Cardiac septum (tissue), 1 donor: ENCODE results near the gene TMC2. TPM values are rescaled to one million over a fixed set of nuclear protein-coding genes. Genes with fewer than 3 reads are reported as not detected.

Experiments used
- DNase-seq: peaks from one replicate; pipeline ENCODE4 v3.0.0-alpha.2; 2020; ENCODE audit warnings: low spot score
- intact Hi-C: fragments of 100-400 bp; cut with DNase I; formaldehyde crosslinking; loops from one replicate; pipeline ENCODE4 v1.14.0; 2022
- total RNA-seq: library from RNA; stranded (reverse); fragmentation: NEBNext Ultra II Directional; extraction: Animal tissue kit (Norgen Biotek cat#: 25700); gene quantifications from one replicate; pipeline ENCODE4 v1.2.1, GENCODE V29; 2021
- donor health status: DM: no; HTN: no; CAD: no.

The TMC2 gene
- total RNA-seq, 1 donor from 2014 or later, result not detected

DNA sequence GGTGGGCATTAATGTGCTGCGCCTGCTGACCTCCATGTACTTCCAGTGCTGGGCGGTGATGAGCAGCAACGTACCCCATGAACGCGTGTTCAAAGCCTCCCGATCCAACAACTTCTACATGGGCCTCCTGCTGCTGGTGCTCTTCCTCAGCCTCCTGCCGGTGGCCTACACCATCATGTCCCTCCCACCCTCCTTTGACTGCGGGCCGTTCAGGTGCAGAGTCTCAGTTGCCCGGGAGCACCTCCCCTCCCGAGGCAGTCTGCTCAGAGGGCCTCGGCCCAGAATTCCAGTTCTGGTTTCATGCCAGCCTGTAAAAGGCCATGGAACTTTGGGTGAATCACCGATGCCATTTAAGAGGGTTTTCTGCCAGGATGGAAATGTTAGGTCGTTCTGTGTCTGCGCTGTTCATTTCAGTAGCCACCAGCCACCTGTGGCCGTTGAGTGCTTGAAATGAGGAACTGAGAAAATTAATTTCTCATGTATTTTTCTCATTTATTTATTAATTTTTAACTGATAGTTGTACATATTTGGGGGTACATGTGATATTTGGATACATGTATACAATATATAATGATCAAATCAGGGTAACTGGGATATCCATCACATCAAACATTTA is 80.8 kb downstream of the TMC2 start:
- DNase-seq, result no peak
- intact Hi-C loops, result no loop called here

DNA sequence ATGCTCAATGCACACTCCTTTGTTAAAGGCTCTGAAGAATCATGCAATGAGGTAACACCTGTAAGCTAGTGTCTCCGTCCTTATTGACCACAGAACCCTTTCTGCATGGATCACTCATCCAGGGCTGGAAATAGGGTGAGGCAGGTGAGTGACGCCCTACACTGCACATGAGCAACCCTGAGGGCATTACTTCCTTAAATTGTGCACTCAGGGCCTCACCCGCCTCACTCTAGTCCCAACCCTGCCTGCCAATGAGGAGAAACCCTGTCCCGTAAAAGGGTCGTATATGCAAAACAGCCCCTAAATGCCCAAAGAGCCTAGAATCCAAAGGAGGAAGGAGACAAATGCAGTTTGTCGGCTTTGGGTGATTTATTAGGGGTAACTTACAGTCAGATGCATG is 82.4 kb downstream of the TMC2 start:
- DNase-seq, result no peak
- intact Hi-C loops, result no loop called here

DNA sequence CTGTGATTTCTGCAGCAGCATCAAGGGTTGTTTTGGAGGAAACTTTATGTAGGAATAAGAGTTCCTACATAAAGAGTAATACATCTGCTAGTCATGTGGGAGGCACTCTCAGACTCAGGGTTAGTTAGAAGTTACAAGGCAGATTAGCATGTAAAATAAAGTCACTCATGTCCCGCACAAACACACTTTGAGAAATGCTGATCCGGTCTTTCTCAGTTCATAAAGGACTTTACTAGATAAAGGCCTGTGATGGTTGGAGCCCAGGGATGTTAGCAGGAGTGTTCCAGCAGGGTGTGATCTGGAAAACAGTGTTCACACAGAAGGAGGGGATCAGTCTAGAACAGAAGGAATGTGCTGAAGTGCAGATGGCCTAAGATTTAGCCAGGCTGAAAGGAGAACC is 83.0 kb downstream of the TMC2 start:
- intact Hi-C loops, result no loop called here
- DNase-seq, result no peak

DNA sequence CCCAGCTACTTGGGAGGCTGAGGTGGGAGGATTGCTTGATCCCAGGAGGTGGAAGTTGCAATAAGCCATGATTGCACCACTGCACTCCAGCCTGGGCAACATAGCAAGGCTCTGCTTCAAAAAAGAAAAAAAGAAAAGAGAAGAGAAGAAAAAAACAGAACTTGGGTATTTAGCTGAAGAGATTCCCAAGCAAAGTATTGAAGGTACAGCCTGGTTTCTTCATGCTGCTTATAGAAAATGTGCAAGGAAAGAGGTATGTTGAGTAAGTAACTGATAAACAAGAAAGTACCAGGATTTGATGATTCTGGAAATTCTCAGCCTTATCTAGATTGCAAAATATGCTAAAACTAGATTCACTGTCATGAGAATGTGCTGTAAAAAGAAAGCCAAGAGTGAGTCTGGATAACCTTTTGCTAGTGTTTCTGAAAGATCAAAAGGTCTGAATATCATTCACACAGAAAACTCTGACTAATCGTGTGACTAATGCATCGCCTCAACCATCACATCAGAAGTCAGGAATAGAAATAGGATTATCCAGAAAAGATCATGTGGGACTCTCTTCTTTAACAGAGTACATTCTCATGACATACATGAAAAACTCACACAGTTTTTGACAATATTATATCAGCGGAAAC is 83.7 kb downstream of the TMC2 start:
- DNase-seq, result no peak
- intact Hi-C loops, result no loop called here

DNA sequence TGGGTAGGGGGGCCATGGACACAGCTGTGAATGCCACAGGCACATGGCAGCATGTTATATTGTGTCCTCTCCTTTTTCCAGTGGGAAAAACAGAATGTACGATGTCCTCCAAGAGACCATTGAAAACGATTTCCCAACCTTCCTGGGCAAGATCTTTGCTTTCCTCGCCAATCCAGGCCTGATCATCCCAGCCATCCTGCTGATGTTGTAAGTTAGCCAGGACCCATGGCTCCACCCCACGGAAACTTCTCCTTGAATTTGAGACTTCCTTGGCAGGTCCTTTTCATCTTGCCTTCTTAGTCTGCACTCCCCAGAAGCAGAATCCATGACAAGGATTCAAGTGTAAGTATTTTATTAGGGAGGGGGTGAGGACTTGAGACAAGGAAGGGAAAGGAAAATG is 87.8 kb downstream of the TMC2 start:
- intact Hi-C loops, result no loop called here
- no peak for DNase-seq

DNA sequence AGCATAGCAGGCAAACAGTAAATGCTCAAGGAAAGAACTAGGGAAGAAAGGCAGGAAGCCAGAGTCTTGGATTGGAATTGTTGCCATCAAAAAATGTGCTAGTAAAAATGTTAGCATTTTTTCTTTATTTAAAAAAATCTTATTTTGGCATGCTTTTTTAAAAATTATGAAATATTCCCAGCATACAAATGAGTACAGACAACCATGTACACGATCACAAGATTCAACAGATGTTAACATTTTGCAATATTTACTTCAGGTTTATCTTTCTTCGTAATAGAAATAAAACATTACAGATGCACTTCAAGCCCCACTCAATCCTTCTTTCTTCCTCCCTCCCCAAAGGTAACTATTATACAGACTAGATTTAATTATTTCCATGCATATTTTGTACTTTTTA is 88.7 kb downstream of the TMC2 start:
- intact Hi-C loops, result no loop called here
- DNase-seq, result no peak

DNA sequence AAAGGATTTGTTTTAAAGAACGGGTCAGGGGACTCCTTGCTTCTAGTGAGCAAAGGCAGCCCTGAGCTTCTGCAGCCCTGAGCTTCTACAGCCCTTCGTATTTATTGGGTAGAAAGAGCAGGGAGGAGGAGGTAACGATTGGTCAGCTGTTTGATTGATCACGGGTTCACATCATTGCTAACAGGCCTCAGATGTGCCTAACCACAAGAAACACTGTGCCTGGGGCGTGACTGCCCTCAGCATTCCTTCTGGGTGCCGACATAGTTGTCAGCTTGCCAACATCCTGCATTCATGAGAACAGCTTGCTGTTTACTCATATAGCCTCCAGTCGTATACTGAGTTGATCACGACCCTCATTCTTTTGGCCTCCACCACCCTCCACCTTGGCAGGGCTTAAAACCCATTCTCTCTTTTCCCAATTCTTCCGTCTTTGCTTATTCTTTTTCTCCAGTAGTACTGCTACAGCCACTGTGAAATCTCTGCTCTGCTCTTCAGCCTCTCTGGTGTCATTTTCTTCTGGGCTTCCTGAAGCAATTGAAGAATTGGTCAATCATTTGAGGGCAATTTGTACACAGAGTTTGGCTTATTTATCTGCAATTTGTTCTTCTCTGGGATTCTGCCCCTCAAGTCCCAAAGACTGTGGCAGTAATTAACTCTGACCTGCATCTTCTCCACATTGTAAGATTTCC is 90.6 kb downstream of the TMC2 start:
- DNase-seq, result no peak
- intact Hi-C loops, result no loop called here

DNA sequence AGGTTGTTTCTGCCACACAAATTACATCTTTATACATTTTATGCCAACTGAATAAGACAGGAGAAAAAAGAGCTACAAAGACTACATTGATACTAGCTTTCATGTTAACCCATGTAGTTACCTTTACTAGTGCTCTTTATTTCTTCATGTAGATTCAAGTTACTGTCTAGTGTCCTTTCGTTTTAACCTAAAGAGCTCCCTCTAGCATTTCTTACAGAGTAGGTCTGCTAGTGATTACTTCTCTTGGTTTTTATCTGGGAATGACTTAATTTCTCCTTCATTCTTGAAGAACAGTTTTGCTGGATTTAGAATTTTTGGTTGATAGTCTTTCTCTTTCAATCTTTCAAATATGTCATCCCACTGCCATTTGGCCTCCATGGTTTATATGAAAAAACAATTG is 94.9 kb downstream of the TMC2 start:
- DNase-seq, result no peak

DNA sequence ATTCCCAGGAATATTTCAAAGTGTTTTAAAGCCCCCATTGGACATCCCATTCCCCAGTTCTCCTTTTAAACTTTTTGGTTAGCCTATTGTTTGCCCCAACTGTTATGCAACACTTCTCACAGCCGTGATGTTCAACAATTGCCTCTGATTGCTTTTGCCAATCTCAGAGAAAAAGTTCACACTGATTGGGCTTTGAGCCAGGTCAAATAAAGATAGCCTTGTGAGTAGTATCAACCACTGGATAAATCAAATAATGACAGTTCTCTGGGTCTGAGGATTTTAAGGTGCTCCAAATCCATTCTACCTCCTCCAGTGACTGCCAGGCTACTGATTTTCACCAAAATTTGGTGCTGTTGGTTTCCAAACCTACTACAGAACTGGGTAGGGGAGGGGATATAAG is 97.0 kb downstream of the TMC2 start:
- no peak for DNase-seq
- intact Hi-C loops, result no loop called here

More for the DNA sequence above, 94.9 kb downstream of the TMC2 start:
- intact Hi-C loops, result no loop called here

DNA sequence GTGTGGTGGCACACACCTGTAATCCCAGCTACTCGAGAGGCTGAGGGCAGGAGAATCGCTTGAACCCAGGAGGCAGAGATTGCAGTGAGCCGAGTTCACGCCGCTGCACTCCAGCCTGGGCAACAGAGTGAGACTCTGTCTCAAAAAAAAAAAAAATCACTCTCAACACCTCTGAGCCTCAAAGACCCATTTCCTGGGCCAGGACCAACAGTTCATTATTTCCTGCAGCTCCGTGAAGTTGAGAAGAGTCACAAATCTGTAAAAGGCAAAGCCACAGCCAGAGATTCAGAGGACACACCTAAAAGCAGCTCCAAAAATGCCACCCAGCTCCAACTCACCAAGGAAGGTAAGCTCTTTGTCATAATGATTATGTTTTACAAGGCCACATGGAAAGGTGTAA is 100.9 kb downstream of the TMC2 start:
- no peak for DNase-seq
- intact Hi-C loops, result no loop called here

DNA sequence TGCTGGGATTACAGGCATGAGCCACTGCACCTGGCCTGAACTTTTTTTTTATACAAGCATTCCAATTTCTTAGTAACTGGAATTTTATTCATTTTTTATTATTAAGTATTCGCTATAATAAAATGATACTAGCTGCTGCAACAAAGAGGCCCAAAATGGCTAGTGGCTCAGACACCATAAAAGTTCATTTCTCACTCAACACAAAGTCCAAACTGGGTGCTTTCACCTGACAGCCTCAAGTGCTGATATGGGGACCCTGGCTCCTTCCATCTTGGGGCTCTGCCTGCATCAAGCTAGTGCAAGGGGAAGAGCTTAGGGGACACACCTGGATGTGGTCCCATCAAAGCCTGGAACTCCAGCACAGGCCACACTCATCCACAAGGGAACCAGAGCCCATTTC is 103.9 kb downstream of the TMC2 start:
- intact Hi-C loops, result no loop called here
- DNase-seq, result no peak

DNA sequence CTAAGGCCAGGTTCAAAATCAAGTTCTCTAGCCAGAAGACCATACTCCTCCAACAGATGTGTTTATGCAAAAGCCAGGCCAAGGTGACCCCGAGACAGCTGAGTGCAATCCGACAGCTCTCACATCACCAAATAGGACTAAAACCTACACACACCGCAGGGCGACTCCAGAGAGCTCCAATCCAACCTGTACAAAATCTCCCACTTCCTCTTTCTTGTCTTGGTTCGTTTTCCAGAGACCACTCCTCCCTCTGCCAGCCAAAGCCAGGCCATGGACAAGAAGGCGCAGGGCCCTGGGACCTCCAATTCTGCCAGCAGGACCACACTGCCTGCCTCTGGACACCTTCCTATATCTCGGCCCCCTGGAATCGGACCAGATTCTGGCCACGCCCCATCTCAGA is 104.5 kb downstream of the TMC2 start:
- DNase-seq, result no peak
- intact Hi-C loops, result no loop called here

DNA sequence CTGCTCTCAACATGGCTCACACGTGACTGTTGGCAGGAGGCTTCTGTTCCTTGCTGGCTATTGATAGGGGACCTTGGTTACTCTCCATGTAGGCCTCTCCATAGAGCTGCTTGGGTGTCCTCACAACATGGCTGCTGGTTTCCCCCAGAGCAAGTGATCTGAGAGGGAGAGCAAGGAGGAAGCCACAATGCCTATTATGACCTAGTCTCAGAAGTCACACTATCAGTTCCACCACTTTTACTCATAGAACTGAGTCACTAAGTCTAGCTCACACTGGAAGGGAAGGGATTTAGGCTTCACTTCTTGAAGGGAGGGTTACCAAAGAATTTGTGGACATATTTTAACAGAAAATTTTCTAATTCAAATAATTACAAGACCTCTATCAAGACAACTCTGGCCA is 107.3 kb downstream of the TMC2 start:
- intact Hi-C loops, result no loop called here

DNA sequence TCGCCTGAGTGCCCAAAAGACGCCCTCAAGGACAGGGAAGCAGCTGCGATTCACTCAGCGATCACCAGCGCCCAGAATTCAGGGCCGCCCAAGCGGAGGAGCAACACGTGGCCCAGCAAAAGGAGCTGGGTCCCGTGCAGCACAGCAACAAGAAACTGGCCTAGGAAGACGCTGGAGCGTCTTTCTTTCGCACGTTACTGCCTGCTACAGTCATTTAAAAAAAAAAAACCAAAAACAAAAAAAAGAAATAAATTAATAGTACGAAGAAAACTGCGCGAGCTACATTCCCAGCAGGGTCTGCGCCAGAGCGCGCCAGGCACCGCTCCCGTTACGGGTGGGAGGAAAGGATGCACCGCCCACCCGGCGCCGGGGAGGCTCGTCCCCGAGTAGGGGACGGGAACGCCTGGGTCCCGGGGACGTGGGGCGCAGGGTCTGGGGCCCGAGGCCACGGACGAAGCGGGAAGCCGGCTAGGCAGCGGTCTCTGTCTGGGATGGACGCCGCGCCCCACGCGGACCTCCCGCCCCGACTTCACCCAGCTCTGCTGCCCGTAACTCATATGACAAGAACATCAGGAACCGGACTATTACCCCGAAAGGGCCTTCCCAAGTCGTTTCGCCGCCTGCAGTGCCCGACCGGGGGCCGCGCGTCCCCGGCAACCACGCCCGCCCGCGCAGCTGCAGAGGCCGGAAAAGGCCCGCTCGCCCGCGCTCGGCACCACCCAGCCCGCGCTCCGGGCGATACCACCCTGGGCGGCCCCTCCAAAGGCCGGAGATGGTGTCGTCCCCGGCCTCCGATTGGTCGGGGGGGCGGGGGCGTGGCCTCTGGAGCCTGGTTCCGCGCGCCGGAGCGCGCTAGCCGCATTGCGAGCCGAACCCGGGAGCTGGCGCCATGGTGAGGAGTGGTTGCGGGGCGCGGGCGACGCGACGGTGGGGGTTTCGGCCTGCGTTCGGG is 115.7 kb downstream of the TMC2 start, which contains the start of gene NOP56:
TSS of gene NOP56 (plus strand) at position 861 of the 952 bp plus-strand sequence. CDS start at position 890, 29 bp downstream.
- intact Hi-C loops, result loop anchor here (5.0 kb wide), 1 partner anchor 125 kb away; no protein-coding TSS in a partner anchor
- DNase-seq, result peak; percentile 96

More for the DNA sequence above, 107.3 kb downstream of the TMC2 start:
- DNase-seq, result no peak

DNA sequence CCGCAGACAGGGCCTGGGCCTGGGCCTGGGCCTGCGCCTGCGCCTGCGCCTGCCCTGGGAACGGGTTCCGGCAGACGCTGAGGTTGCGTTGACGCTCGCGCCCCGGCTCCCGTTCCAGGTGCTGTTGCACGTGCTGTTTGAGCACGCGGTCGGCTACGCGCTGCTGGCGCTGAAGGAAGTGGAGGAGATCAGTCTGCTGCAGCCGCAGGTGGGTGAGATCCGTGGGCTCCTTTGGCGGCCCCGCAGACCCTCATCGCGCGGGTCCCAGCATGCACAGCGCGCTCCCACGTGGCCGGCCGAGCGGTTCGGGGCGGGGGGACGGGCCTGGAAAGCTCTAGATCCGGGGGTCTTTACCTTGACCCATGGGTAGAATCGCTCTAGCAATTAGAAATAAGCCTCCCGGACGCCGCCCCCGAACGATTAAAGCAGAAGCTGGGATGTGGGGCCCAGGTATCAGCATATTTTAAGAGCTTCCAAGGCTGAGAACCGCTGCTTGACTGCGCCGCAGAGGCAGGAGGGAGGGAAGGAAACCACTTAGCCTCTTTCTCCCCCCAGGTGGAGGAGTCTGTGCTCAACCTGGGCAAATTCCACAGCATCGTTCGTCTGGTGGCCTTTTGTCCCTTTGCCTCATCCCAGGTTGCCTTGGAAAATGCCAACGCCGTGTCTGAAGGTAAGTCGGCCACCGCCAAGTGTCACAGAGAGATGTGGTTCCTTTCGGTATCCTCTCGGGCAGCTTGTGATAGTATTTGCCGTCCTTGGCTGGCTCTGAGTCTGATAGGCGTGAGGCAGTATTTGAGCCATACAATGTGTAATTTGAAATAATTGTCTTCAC is 116.6 kb downstream of the TMC2 start:
- peak; percentile 78 for DNase-seq
- intact Hi-C loops, result loop anchor here (1.0 to 5.0 kb wide), 2 partner anchors 10 to 126 kb away; no protein-coding TSS in a partner anchor

DNA sequence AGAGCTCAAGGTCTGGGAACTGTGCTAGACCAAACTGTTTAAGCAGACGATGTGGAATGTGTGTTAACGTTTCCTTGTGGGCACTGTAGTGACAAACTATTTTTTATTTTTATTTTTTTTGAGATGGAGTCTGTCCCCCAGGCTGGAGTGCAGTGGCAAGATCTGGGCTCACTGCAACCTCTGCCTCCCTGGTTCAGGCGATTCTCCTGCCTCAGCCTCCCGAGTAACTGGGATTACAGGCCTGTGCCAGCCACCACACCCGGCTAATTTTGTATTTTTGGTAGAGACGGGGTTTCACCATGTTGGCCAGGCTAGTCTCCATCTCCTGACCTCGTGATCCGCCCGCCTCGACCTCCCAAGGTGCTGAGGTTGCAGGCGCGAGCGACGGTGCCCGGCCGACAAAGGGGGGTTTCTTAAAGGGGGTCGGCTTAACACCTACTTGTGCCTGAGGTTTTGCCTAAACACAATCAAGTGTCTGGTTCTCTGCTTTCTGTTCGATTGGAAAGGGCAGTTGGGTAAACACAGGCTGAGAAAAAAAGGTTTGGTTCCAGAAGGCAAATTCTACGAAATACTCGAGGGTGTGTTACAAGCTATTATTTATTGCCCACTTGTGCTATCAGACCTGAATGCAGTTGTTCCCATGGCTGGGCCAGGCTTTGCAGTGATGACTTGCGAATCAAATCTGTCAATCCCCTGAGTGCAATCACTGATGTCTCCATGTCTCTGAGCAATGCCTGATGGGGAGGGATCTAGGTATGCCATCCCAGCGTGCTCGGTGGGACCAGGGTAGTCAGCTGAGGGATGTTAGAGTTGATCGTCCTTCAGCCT is 117.4 kb downstream of the TMC2 start:
- intact Hi-C loops, result loop anchor here (1.0 to 5.0 kb wide), 2 partner anchors 10 to 126 kb away; no protein-coding TSS in a partner anchor
- DNase-seq, result no peak

DNA sequence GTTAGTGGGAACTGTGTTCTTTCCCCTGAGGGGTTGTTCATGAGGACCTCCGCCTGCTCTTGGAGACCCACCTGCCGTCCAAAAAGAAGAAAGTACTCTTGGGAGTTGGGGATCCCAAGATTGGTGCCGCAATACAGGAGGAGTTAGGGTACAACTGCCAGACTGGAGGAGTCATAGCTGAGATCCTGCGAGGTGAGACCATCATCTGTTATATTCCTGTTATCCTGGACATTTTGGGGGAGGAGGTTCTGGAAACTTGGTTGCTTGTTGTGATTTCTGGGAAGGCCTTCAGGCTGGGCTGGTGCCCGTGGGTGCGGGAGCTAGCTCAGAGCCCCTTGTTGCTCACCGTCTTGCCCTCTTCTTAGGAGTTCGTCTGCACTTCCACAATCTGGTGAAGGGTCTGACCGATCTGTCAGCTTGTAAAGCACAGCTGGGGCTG is 118.0 kb downstream of the TMC2 start:
- no peak for DNase-seq
- intact Hi-C loops, result loop anchor here (5.0 kb wide), 1 partner anchor 127 kb away; no protein-coding TSS in a partner anchor

DNA sequence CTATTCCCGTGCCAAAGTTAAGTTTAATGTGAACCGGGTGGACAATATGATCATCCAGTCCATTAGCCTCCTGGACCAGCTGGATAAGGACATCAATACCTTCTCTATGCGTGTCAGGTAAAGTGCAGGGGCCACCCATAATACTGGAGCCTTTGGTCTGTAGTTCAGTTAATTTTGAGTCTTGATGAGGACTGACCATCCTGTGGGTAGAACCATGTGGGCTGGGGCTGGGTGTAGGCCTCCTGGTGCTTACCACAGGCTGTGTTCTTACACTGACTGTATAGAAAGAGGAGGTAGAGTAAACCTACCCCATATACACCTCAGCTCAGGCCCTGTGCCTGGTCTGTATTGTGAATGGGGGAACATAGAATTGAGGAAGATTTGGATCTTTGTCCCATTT is 118.5 kb downstream of the TMC2 start:
- intact Hi-C loops, result loop anchor here (5.0 kb wide), 1 partner anchor 128 kb away; no protein-coding TSS in a partner anchor
- no peak for DNase-seq
